Upper lobe of left lung (tissue), 6 donors: ENCODE measurements around the gene RAP2A. TPM values are rescaled to one million over a fixed set of nuclear protein-coding genes. Genes with fewer than 3 reads are reported as not detected.

Experiments
- ATAC-seq, 2 donors: fragments of 200-7000 bp; cut with Tn5 transposase; one replicate each; pipeline ENCODE4 v1.9.1; 2022; ENCODE audit warnings: mild to moderate bottlenecking in 2 of 2, moderate library complexity in 2 of 2; ENCODE audit not compliant: low FRiP score in 2 of 2
- DNase-seq, 2 donors: peaks; one replicate each; pipeline ENCODE4 v3.0.0-alpha.2; 2019 to 2020
- H3K27ac ChIP-seq, 4 donors: fragments of 200-600 bp; sonication (generic); one replicate each; pipeline ENCODE4 v1.5.1; 2016 to 2019
- H3K27me3 ChIP-seq, 4 donors: fragments of 200-600 bp; sonication (generic); one replicate each; pipeline ENCODE4 v1.5.1; 2017 to 2019
- H3K36me3 ChIP-seq, 4 donors: fragments of 200-600 bp; sonication (generic); one replicate each; pipeline ENCODE4 v1.5.1; 2016 to 2019
- H3K4me1 ChIP-seq, 4 donors: fragments of 200-600 bp; sonication (generic); one replicate each; pipeline ENCODE4 v1.5.1; 2018 to 2019
- H3K4me3 ChIP-seq, 4 donors: fragments of 200-600 bp; sonication (generic); one replicate each; pipeline ENCODE4 v1.5.1; 2017 to 2019; ENCODE audit warnings: mild to moderate bottlenecking in 2 of 4, moderate library complexity in 1 of 4
- H3K9me3 ChIP-seq, 4 donors: fragments of 200-600 bp; sonication (generic); one replicate each; pipeline ENCODE4 v1.5.1; 2018 to 2019
- CTCF ChIP-seq, 6 experiments: fragments of 450-650 bp in 4 of 6; fragments of 200-600 bp in 2 of 6; sonication (generic) in 2 of 6; IDR thresholded peaks; one replicate each; pipeline ENCODE4 v1.5.1; 2016 to 2019; ENCODE audit warnings: antibody characterized with exemption in 6 of 6
- EP300 ChIP-seq, 4 donors: sonication (generic); formaldehyde crosslinking; IDR thresholded peaks; one replicate each; pipeline ENCODE4 v1.5.1; 2017; ENCODE audit warnings: antibody characterized with exemption in 4 of 4, control low read depth in 2 of 4
- POLR2A ChIP-seq, 4 donors: fragments of 450-650 bp; IDR thresholded peaks; one replicate each; pipeline ENCODE4 v1.5.1; 2016 to 2017; ENCODE audit warnings: antibody characterized with exemption in 4 of 4, mild to moderate bottlenecking in 2 of 4
- POLR2AphosphoS5 ChIP-seq, 2 donors: sonication (generic); formaldehyde crosslinking; IDR thresholded peaks; one replicate each; pipeline ENCODE4 v1.5.1; 2017; ENCODE audit warnings: antibody characterized with exemption in 2 of 2
- WGBS, 2 donors: methylation state at CpG; one replicate each; pipeline ENCODE4 v1.1.5; 2017 to 2018; 5-methylcytosine and 5-hydroxymethylcytosine counted together
- total RNA-seq, 6 donors: library from RNA; depleted of rRNA in 4 of 6; stranded (reverse); fragments of >200 nt in 4 of 6; gene quantifications; one replicate each; pipeline versions ENCODE4 v1.1.0 to v1.2.1, GENCODE V29; 2016 to 2021
- donor health status: DM: no; HTN: no; CAD: no; lungs with moderate emphysema.
- donor health status: DM: no; HTN: yes; CAD: no; lungs with severe emphysema.

The RAP2A gene
- total RNA-seq, 6 donors from 2014 or later, result 17.8 to 55.4 (median 31.5) TPM

- no peak for ATAC-seq
- Histone ChIP-seq H3K4me3 (no peak overlapping the region), H3K4me1 (peaks cover 3 to 16% (median 9%) of the 10 kb centered on the region in 4 donors), H3K27ac (no peak overlapping the region), H3K36me3 (no peaks in the 10 kb centered on the region), H3K27me3 (no peaks in the 10 kb centered on the region), H3K9me3 (no peaks in the 10 kb centered on the region)
- DNase-seq, result no peak
- WGBS, 2 donors, result 82 to 91% methylated on average over 4 of the region's 4 CpGs
- TF ChIP-seq POLR2AphosphoS5 (IDR thresholded peaks at IDR 0.05) (no peak), POLR2A (IDR thresholded peaks at IDR 0.05) (no peak), CTCF (IDR thresholded peaks at IDR 0.05) (no peak), EP300 (IDR thresholded peaks at IDR 0.05) (no peak)
These were observed 2.7 kb upstream of the RAP2A start for GRCh38 chr13:97431171-97431764.

- Histone ChIP-seq H3K9me3 (no peaks in the 10 kb centered on the region), H3K4me1 (peaks cover 11 to 27% (median 16%) of the 10 kb centered on the region in 4 donors), H3K27ac (peak overlapping the region; percentile 98 to 100 (median 99)), H3K4me3 (peak overlapping the region; percentile 44 to 92 (median 82)), H3K36me3 (no peaks in the 10 kb centered on the region), H3K27me3 (no peaks in the 10 kb centered on the region)
- 10 to 14% methylated on average over 19 of the region's 19 CpGs for WGBS, 2 donors
- peak in 1 of 2 donors; percentile 0 for ATAC-seq
- TF ChIP-seq POLR2AphosphoS5 (IDR thresholded peaks at IDR 0.05), result peak in 1 of 2 donors; percentile 23
- no peak for TF ChIP-seq POLR2A (IDR thresholded peaks at IDR 0.05)
- no peak for DNase-seq
These were observed 1.6 kb upstream of the RAP2A start for GRCh38 chr13:97432232-97432916.

GRCh38 chr13:97432917-97433726, 847 bp upstream of the RAP2A start:
- peak overlapping the region; percentile 98 to 100 (median 99) for H3K27ac ChIP-seq
- peak in 1 of 4 donors; percentile 69 for TF ChIP-seq EP300 (IDR thresholded peaks at IDR 0.05)
- peak in 1 of 2 donors; percentile 71 for TF ChIP-seq POLR2AphosphoS5 (IDR thresholded peaks at IDR 0.05)
- peak in 2 of 4 donors; percentile 27 to 51 for TF ChIP-seq POLR2A (IDR thresholded peaks at IDR 0.05)
- TF ChIP-seq CTCF (IDR thresholded peaks at IDR 0.05), result peak in 3 of 6 experiments; percentile 3 to 12 (median 4)
- H3K9me3 ChIP-seq, result no peaks in the 10 kb centered on the region
- ATAC-seq (peak; percentile 95 to 98), DNase-seq (peak; percentile 97 to 99)
- no peaks in the 10 kb centered on the region for H3K27me3 ChIP-seq
- 0% methylated on average over 18 to 50 of the region's 50 CpGs for WGBS, 2 donors
- H3K4me3 ChIP-seq, result peak overlapping the region; percentile 82 to 95 (median 88)
- H3K4me1 ChIP-seq, result peaks cover 11 to 32% (median 22%) of the 10 kb centered on the region in 4 donors
- no peaks in the 10 kb centered on the region for H3K36me3 ChIP-seq

GRCh38 chr13:97434397-97435201, 630 bp downstream of the RAP2A start:
- Histone ChIP-seq H3K4me3 (peak overlapping the region; percentile 67 to 92 (median 82)), H3K27me3 (no peaks in the 10 kb centered on the region), H3K9me3 (no peaks in the 10 kb centered on the region), H3K36me3 (no peaks in the 10 kb centered on the region), H3K27ac (peak overlapping the region; percentile 77 to 99 (median 85)), H3K4me1 (peaks cover 13 to 37% (median 25%) of the 10 kb centered on the region in 4 donors)
- peak; percentile 13 to 35 for TF ChIP-seq POLR2AphosphoS5 (IDR thresholded peaks at IDR 0.05)
- TF ChIP-seq EP300 (IDR thresholded peaks at IDR 0.05), result no peak
- ATAC-seq, result no peak
- peak; percentile 50 to 87 for DNase-seq
- 0% methylated on average over 7 to 33 of the region's 60 CpGs for WGBS, 2 donors

- WGBS, 2 donors, result 35 to 38% methylated on average over 3 of the region's 3 CpGs
- DNase-seq, result no peak
- Histone ChIP-seq H3K4me3 (peak overlapping the region in 3 of 4 donors; percentile 82 to 92 (median 83)), H3K27me3 (no peaks in the 10 kb centered on the region), H3K36me3 (no peaks in the 10 kb centered on the region), H3K27ac (no peak overlapping the region), H3K9me3 (no peaks in the 10 kb centered on the region), H3K4me1 (peaks cover 15 to 37% (median 25%) of the 10 kb centered on the region in 4 donors)
- TF ChIP-seq POLR2A (IDR thresholded peaks at IDR 0.05) (no peak), POLR2AphosphoS5 (IDR thresholded peaks at IDR 0.05) (no peak), CTCF (IDR thresholded peaks at IDR 0.05) (no peak), EP300 (IDR thresholded peaks at IDR 0.05) (no peak)
- ATAC-seq, result no peak
These were observed 1.4 kb downstream of the RAP2A start for GRCh38 chr13:97435323-97435722.
